NB4 (cell line): ENCODE measurements around the gene BCAR3.

Source experiments
- CTCF ChIP-seq: IDR thresholded peaks from one replicate; pipeline ENCODE4 v1.5.1; 2012; ENCODE audit warnings: low read depth, low read length
- MYC ChIP-seq: IDR thresholded peaks from 2 replicates; pipeline ENCODE4 v1.6.1; 2011; ENCODE audit warnings: low read depth, low read length
- POLR2A ChIP-seq: IDR thresholded peaks from 2 replicates; pipeline ENCODE4 v1.6.1; 2011; ENCODE audit warnings: mild to moderate bottlenecking; ENCODE audit not compliant: insufficient read length; ENCODE audit errors: extremely low read depth

GRCh38 chr1:93692983-93693591, 11.4 kb upstream of the BCAR3 start:
- TF ChIP-seq POLR2A (no peak), CTCF (no peak), MYC (no peak)
